Right renal cortex interstitium (tissue), 3 donors: ENCODE data around the gene SMOC2. TPM values are rescaled to one million over a fixed set of nuclear protein-coding genes. Genes with fewer than 3 reads are reported as not detected.
"Not testable (repeated sequence)": the region's sequence is repeated elsewhere in the genome, so short reads cannot be mapped to it uniquely, and the experiment has no call there.

Source experiments
- DNase-seq, 3 donors: peaks; one replicate each; pipeline ENCODE4 v3.0.0-alpha.2; 2013; ENCODE audit warnings: low read depth in 3 of 3, low spot score in 2 of 3
- polyA plus RNA-seq, 3 donors: library from polyadenylated mRNA; unstranded; fragments of 120-200 nt; gene quantifications; one replicate each; pipeline ENCODE4 v1.2.1, GENCODE V29; 2013; ENCODE audit not compliant: insufficient read length in 3 of 3

SMOC2 gene
- polyA plus RNA-seq, 3 donors = 18.0 to 31.5 (median 25.7) TPM

DNA sequence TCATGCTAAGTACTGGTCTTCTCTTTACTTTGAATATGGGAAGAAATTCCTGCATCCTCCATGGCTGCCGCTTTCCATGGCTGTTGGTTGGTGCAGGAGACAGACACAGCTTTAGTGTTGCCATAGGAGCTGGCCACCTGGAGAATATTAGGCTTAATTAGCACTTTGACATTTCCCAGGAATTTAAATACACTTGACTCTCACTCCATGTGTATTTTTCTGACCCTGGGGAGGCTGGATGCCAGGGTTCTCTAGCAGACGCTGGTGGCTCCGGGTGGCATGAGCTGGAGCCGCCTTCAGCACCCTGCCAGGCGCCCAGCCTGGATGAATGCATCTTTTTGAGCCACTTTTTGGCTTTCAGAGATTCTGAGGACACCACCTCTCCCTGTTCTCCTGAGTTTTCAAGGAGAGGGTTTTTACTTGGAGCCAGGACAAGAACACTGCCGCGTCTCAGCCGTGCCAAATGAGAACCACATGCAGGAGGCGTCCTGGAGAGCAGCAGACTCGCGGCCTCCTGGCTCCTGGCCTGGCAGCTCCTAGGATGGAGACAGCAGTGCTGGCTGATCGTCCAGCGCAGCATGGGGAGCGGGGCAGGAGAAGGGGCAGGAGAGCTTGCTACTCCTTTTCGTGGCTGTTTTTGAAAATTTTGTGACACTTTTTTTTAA, 258.8 kb downstream of the SMOC2 start:
- no peak for DNase-seq

DNA sequence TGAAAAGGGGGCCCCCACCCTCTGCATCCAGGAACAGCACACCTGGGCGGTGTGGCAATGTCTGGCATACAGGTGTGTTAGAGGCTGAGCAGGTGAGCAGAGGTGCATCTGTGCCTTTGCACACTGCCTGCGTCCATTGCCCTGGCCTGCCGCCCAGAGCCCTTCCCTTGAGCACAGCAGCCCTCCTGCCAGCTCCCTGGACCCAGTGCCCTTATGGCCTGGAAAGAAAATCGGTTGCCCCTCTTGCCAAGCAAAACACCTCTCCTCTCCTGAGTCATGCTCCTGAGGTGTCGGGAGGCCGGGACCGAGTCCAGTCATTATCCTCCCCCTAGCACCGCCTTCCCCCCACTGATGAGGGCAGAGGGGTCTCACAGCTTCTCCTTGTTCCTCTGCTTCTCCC, 259.9 kb downstream of the SMOC2 start:
- DNase-seq = no peak

DNA sequence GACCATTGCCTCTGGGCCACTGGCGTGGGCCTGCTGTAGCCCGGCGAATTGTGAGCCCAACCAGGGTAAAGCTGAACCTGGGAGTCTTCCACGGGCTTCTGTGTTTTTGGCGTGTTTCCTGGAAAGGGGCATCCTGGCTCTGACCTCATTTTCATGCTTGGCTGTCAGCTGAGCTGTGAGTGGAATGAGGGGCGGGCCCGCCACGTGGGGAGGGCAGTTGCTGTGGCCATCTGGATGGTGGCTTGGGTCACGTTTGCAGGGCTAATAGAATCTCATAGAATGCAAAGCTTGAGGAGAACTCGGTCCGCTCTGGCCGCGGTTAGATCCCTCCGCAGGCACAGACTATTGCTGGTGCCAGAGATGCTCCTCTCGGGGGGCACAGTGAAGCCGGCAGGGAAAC, 263.0 kb downstream of the SMOC2 start:
- no peak for DNase-seq

DNA sequence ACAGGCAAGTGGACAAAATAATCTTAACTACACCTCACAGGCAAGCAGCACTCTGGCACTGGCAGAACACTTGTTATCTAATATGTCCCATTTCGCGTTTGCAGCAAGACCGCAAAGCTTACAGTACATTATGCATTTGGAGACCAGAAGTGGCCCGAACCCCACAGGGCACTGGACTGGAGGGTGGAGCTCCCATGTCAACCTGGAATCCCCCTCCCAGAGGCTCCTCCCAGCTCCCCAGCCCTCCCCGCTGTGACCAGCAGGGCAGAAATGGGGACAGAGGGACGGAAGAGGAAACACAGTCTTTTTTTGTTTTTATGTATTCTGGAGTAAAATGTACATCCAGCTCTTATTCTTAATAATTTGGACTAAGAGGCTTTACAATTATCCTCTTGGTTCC, 263.7 kb downstream of the SMOC2 start:
- no peak for DNase-seq

DNA sequence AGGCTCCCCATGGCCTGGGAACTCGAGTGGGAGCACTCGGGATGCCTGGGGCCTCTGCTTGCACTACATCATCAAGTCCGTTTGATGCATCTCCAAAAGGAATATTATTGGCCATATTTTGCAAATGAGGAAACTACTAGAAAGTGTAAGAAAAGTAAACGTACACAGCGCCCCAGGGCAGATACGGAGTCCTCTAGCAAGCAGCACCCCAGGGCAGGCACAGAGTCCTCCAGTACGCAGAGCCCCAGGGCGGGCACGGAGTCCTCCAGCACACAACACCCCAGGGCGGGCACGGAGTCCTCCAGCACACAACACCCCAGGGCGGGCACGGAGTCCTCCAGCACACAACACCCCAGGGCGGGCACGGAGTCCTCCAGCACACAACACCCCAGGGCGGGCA, 264.3 kb downstream of the SMOC2 start:
- not testable (repeated sequence) for DNase-seq

DNA sequence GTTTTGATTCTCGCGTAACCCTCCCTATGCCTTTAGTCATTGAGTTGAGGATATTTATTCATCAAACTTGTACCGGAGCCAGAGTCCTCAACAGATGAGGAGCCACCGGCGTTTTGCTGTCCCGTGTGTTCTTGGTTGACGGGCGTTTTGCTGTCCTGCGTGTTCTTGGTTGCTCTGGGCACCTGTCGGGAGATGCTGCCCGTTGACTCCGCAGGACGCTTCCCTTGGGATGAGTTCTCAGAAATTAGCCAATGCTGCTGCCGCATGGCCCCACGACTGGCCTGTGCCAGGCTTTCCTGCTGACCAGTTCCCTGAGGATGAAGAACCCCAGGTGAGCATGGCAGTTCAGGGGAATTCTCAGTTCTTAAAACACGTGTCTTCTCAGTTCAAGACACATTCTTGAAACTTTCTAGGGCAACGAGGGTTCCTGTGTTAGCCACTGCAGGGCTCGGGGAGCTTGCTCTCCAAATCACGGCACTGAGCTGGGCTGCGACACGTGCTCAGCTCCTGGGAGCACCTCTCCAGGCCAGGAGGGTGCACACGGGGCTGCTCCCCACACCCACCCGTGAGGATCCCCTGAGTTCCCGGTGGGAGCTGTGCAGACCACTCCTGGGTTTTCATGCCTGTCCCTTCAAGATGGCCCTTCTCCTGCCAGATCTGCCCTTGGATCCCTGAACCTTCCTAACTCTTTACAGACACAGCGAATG, 265.6 kb downstream of the SMOC2 start:
- DNase-seq = no peak

DNA sequence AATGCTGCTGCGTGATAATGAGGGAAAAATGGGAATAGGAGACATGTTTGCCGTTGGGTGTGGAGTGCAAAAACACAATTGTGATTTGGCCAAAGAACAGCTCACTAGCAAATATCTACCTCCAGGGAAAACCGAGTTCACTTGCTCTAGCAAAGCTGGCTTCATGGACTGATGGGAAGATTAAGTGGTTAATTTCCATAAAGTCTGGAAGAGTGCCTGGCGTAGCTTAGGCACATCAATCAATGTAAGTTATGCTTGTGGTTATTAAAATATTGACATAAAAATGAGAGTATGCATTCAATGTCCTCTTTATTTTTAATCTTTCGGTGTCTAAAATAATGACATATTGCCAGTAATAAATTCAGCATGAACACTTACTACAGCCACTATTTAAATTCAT, 267.5 kb downstream of the SMOC2 start:
- no peak for DNase-seq

DNA sequence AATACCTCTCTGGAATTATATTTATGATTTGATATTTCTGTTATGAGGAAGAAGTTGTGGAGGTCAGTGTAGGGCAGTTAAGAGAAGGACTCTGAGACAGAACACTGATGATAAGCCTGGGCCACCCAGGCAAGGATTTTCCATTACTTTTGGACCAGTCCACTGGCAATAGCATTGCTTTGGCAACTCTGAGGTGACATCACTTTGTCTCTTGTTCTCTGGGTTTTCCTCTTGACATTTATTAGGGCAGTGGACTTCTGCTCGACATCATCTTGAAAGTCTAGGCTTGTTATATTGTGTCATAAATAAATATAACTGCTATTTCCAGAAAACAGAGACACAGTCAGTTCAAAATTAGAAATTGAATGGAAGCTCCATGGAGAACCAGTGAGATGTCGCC, 268.0 kb downstream of the SMOC2 start:
- no peak for DNase-seq

DNA sequence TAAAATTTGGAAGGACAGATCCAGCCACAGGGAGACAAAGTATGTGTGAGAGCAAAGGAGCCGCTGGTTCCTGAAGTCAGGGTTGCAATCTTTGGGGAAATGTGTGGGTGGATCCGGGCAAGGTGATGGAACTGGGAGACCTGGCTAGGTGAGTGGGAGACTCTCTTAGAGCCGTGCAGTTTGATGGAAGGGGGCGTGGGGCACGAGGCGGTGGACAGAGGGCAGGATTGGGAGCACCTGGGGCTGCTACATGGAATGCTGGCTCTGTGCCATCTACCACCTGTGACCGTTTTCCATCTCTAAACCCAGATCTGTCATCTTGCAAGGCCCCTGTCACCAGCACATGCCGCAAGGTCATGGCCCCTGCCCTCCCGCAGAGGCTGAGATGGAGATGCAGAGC, 268.4 kb downstream of the SMOC2 start:
- no peak for DNase-seq

DNA sequence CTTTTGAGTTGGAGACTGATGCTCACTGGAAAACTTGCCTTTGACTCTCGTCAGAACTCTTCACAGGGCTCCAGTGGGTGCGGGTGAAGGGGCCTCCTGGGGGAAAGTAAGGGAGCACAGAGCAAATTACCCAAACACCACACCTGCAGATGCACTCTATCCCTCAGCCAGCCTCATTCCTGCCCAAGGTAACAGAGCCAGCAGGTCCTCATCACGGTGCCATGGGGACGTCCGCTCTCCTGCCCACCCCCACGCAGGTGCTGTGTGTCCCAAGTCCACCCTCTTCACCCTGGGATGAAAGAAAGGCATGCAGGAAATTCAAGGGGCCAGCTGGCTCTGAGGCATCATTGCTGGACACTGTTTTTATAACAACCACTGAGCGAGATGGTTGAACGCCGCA, 269.0 kb downstream of the SMOC2 start:
- DNase-seq = no peak

DNA sequence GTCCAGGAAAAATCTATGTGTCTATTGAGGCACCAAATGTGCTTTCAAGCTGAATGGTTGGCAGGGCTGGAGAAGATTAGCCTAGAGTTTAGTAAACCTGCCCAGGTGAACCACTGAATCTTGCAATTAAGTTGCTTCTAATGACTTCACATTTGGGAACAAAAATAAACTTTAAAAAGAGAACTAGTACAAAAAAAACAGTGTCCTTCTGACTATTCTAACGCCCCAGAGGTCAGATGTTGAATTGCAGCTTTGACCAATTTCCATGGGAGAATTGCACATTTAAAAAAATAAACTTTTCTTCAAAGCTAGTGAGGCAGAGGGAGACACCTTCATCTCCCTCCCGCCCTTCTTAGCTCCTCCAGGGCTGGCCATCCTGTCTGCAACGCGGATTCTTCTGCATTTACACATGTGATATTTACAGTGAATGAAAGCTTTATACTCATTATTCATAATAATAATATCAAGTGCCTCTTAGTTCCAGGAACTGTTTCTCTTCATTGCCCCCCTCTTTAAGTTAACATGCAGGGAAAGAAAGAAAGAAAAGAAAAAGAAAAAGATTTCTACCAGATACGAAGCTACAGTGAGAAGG, 270.2 kb downstream of the SMOC2 start:
- no peak for DNase-seq

DNA sequence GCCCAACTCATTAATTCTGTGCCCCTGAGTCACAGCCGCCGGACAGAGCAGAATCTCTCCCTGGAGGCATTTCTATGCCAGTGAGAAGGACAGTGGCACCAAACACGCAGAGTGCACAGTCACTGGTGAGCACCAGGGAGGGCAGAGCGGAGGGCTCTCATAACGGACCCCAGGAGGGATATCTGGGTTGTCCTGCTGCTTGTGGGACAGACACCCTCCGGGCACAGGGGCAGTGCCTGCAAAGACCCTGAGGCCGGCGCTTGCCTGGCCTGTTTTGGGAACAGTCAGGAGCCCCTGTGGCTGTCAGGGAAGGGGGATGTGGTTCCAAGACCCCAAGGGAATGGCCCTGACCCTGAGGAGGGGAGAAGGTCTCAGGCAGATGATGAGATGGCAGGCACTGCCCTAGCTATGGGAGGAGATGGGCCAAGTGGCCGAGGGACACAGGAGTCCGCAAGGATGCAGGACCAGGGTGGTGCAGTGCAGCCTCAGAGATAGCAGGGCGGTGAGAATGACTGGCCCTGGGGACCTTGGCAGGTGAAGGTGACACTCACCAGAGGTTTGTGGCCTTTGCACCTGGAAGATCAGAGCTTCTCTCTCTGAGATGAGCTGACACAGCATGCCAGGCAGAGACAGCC, 270.8 kb downstream of the SMOC2 start:
- no peak for DNase-seq

DNA sequence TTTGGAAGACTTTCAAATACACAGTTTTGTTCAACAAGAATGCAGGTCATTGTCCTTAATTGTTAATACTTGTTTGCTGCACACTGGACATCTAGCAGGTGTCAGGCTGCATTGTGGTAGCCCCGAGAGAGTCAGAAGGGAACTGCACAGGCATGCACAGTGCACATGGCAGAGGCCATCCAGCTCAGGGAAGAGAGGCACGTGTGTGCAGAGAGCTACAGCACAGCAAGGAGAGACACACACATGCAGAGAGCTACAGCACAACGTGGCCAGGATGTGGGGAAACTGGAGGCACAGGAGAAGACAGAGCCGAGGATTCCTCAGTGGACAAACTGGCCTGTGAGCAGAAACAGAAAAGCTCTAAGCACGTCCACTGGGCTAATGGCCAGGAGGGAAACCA, 272.0 kb downstream of the SMOC2 start:
- no peak for DNase-seq

DNA sequence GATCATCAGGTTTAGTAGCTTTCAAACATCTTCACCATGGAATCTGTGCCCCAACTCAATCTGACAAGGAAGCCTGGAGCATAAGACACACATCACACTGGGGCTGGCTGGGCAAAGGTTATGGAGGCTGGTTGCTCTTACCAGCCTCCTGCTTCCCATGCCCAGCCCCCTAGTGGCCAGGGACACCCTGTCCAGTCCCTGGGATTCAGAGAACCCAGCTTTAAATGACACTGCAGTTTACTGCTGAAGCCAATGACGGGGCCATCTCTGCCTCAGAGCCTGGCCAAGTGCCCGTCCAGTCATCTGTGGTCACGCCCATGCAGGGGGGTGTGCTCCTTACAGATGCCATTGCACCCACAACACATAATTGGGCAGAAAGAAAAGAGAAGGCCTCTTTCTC, 272.9 kb downstream of the SMOC2 start:
- no peak for DNase-seq

DNA sequence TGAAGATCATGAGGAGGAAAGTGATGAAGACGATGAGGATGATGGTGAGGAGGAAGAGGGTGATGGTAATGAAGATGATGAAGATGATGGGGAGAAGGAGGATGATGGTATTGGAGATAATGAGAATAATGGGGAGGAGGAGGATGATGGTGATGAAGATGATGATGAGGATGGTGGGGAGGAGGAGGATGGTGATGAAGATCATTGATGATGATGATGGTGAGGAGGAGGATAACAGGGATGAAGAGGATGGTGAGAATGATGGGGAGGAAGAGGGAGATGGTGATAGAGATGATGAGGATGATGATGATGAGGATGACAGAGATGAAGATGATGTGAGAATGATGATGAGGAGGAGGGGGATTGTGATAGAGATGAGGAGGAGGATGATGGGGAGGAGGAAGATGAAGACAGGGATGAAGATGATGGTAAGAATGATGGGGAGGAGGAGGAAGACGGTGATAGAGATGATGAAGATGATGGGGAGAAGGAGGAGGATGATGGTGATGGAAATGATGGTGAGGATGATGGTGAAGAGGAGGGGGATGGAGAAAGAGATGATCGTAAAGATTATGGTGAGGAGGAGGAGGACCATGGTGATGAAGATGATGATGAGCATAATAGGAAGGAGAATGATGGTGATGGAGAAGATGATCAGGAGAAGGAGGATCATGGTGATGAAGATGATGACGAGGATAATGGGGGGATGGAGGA, 273.7 kb downstream of the SMOC2 start:
- no peak for DNase-seq

DNA sequence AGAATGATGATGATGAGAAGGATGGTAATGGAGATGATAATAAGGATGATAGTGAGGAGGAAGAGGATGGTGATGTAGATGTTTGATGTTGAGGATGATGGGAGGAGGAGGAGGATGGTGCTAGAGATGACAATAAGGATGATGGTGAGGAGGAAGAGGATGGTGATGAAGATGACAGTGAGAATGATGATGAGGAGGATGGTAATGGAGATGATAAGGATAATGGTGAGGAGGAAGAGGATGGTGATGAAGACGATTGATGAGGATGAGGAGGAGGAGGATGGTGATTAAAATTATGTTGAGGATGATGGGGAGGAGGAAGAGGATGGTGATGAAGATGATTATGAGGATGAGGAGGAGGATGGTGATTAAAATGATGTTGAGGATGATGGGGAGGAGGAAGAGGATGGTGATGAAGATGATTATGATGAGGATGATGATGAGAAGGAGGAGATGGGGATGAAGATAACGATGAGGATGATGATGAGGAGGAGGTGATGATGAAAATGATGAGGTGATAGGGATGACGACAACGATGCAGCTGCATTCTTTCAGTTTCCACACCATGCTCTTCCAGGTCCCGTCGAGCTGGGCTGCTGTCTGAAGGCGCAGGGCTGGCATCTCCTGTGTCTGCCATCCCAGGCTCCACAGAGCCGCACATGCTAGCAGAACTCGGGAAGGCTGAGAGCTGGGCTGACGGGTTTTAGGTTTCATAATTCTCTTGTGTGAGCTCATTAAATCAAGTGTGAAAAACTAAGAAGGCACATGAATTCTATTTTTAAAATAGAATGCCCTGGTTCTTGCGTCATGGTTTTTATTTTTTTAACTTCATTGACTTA, 274.9 kb downstream of the SMOC2 start:
- DNase-seq = no peak

DNA sequence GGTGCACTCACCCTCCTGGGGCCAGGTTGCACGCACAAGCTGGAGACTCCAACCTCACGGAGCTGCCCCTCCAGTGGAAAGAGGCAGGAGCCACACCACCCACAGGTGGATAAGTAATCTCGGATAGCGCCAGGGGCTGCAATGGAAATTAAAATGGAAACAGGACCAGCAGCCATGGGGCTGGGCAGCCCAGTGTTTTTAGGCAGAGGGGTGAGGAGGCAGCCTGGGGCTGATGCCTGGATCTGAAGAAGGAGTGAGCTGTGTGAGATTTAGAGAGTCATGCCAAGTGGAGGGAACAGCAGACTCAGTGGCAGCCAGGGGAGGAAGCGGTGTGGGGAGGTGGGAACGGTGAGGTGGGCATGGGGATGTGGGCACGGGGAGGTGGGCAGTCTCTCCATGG, 275.6 kb downstream of the SMOC2 start:
- no peak for DNase-seq

DNA sequence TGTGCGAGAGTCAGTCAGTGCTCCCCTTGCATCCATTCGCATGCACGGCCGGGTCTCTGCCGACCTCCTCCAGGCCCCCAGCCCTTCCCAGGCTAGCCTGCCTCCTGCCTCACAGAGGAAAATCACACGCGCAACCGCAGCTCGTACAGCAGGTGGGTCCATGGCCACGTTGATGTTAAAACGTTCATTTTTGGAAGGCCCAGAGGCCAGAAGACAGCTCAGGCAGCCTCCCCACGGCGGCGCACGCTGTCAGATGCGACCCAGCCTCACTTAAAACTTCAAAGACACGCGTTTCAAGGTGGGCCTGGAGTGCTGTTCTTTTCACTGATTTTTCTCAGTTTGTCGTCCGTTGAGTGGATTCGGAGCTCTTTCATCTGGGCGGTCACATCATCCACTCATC, 276.5 kb downstream of the SMOC2 start:
- DNase-seq = no peak
